HCT116 (cell line): ENCODE measurements around the gene SLC47A1. TPM values are rescaled to one million over a fixed set of nuclear protein-coding genes. Genes with fewer than 3 reads are reported as not detected.

Experiments
- ATAC-seq: fragments of 200-7000 bp; cut with Tn5 transposase; 2 replicates; pipeline ENCODE4 v1.9.1; 2020; ENCODE audit warnings: mild to moderate bottlenecking, moderate library complexity
- BruUV-seq: library from RNA; stranded (reverse); fragments of 400-500 nt; replicated peaks from 2 replicates; lab custom pipeline; 2021; lab: Mats Ljungman, UMichigan
- CTCF ChIA-PET: fragments of 300-600 bp; sonication (Branson Sonifier 250); formaldehyde crosslinking; loops from one replicate; lab custom pipeline; 2021; ENCODE audit warnings: antibody characterized with exemption; lab: Charles Lee
- POLR2A ChIA-PET: fragments of 300-600, 350-600 bp; sonication (Branson Sonifier 250); formaldehyde crosslinking; loops from one replicate; lab custom pipeline; 2021; ENCODE audit warnings: antibody characterized with exemption; lab: Charles Lee
- RAD21 ChIA-PET, 2 experiments: fragments of 300-600 bp; sonication (Branson Sonifier 250); formaldehyde crosslinking; loops; one replicate each; lab custom pipeline; 2023; ENCODE audit warnings: low total read pairs in 2 of 2; ENCODE audit not compliant: uncharacterized antibody in 2 of 2, unreplicated experiment in 2 of 2, low non-redundant PET in 1 of 2; lab: Charles Lee
- DNase-seq: peaks from one replicate; pipeline ENCODE4 v3.0.0-alpha.2; 2010; ENCODE audit warnings: low read depth, low spot score
- H2AFZ ChIP-seq: fragments of 200-600 bp; shearing (Covaris generic), sonication (generic); 2 replicates; pipeline ENCODE4 v1.6.1; 2017; ENCODE audit warnings: low read depth, mixed run types, mixed read lengths, antibody characterized with exemption, low read length; ENCODE audit not compliant: poor library complexity, severe bottlenecking
- H3K27ac ChIP-seq: 2 replicates; pipeline ENCODE4 v1.5.1; 2012; ENCODE audit warnings: low read depth, low read length
- H3K27me3 ChIP-seq: fragments of 200-600 bp; sonication (generic); 2 replicates; pipeline ENCODE4 v1.6.1; 2016; ENCODE audit warnings: mixed run types, low read length, mixed read lengths; ENCODE audit not compliant: insufficient read depth
- H3K36me3 ChIP-seq, 2 experiments: fragments of 200-500 bp in 1 of 2; fragments of 200-600 bp in 1 of 2; sonication (Bioruptor generic) in 1 of 2; sonication (generic) in 1 of 2; 2 replicates each; pipeline versions ENCODE4 v1.5.1 to v1.6.1; 2014 to 2016; ENCODE audit warnings: low read length in 2 of 2, inconsistent platforms in 1 of 2, mixed read lengths in 1 of 2, mixed run types in 1 of 2; ENCODE audit not compliant: insufficient read depth in 2 of 2, control insufficient read depth in 1 of 2
- H3K4me1 ChIP-seq, 2 experiments: fragments of 200-600 bp in 1 of 2; sonication (generic) in 1 of 2; 2 replicates each; pipeline versions ENCODE4 v1.5.1 to v1.6.1; 2012 to 2017; ENCODE audit warnings: low read length in 2 of 2, inconsistent platforms in 1 of 2, mild to moderate bottlenecking in 1 of 2, mixed read lengths in 1 of 2, mixed run types in 1 of 2, moderate library complexity in 1 of 2; ENCODE audit not compliant: insufficient read depth in 2 of 2, control insufficient read depth in 1 of 2
- H3K4me2 ChIP-seq: fragments of 200-600 bp; sonication (generic); 2 replicates; pipeline ENCODE4 v1.6.1; 2017; ENCODE audit warnings: mixed run types, low read length, mixed read lengths
- H3K4me3 ChIP-seq, 2 experiments: fragments of 200-600 bp in 1 of 2; sonication (generic) in 1 of 2; replicated peaks in 1 of 2; 2 replicates each; pipeline ENCODE4 v1.5.1; 2011 to 2016; ENCODE audit warnings: low read length in 2 of 2, control low read depth in 1 of 2, low read depth in 1 of 2, mild to moderate bottlenecking in 1 of 2, mixed read lengths in 1 of 2, mixed run types in 1 of 2
- H3K79me2 ChIP-seq: fragments of 200-600 bp; sonication (generic); 2 replicates; pipeline ENCODE4 v1.6.1; 2017; ENCODE audit warnings: mild to moderate bottlenecking, mixed run types, low read length, moderate library complexity, mixed read lengths; ENCODE audit not compliant: insufficient read depth
- H3K9ac ChIP-seq: fragments of 200-600 bp; sonication (generic); 2 replicates; pipeline ENCODE4 v1.6.1; 2016; ENCODE audit warnings: low read length, mixed read lengths
- H3K9me2 ChIP-seq: fragments of 200-600 bp; sonication (generic), shearing (Covaris generic); 2 replicates; pipeline ENCODE4 v1.6.1; 2017; ENCODE audit warnings: mixed run types, mild to moderate bottlenecking, moderate library complexity; ENCODE audit not compliant: insufficient read depth
- H3K9me3 ChIP-seq, 2 experiments: fragments of 200-500 bp in 1 of 2; fragments of 200-600 bp in 1 of 2; sonication (Bioruptor generic) in 1 of 2; sonication (generic) in 1 of 2; 2 replicates each; pipeline ENCODE4 v1.6.1; 2014 to 2017; ENCODE audit warnings: low read length in 2 of 2, mixed read lengths in 2 of 2, inconsistent platforms in 1 of 2, low read depth in 1 of 2, mild to moderate bottlenecking in 1 of 2, mixed run types in 1 of 2, moderate library complexity in 1 of 2; ENCODE audit not compliant: control insufficient read depth in 1 of 2, insufficient read depth in 1 of 2
- H4K20me1 ChIP-seq: fragments of 200-600 bp; sonication (generic), shearing (Covaris generic); 2 replicates; pipeline ENCODE4 v1.6.1; 2017; ENCODE audit warnings: mixed run types, mild to moderate bottlenecking, moderate library complexity; ENCODE audit not compliant: insufficient read depth
- EGR1 ChIP-seq: IDR thresholded peaks from 2 replicates; pipeline ENCODE4 v1.6.1; 2012; ENCODE audit warnings: low read depth
- ELF1 ChIP-seq: IDR thresholded peaks from 2 replicates; pipeline ENCODE4 v1.6.1; 2012; ENCODE audit warnings: low read depth, borderline replicate concordance
- EZH2 ChIP-seq: fragments of 200-600 bp; sonication (generic); IDR thresholded peaks from 2 replicates; pipeline ENCODE4 v1.6.1; 2017; ENCODE audit warnings: antibody characterized with exemption, mixed run types
- POLR2A ChIP-seq: IDR thresholded peaks from 2 replicates; pipeline ENCODE4 v1.7.0; 2011; ENCODE audit warnings: borderline replicate concordance; ENCODE audit not compliant: insufficient read depth, insufficient read length; ENCODE audit errors: extremely low read depth
- RAD21 ChIP-seq: IDR thresholded peaks from 2 replicates; pipeline ENCODE4 v1.6.1; 2012; ENCODE audit warnings: low read depth, mild to moderate bottlenecking
- SP1 ChIP-seq: IDR thresholded peaks from 2 replicates; pipeline ENCODE4 v1.6.1; 2012; ENCODE audit warnings: low read depth
- SRF ChIP-seq: IDR thresholded peaks from 2 replicates; pipeline ENCODE4 v1.6.1; 2012; ENCODE audit warnings: low read depth
- ZFX ChIP-seq: fragments of 450-650 bp; IDR thresholded peaks from 2 replicates; pipeline ENCODE4 v1.6.1; 2017
- intact Hi-C: fragments of 100-400 bp; cut with micrococcal nuclease; formaldehyde crosslinking; loops from 2 replicates; pipeline ENCODE4 v1.10.0; 2022
- total RNA-seq: library from RNA; stranded (reverse); gene quantifications from one replicate; pipeline ENCODE4 v1.2.1, GENCODE V29; 2021; ENCODE audit not compliant: unreplicated experiment
- TF ChIP-seq, protein P1 (sequence below): IDR thresholded peaks from 2 replicates; pipeline ENCODE4 v1.6.1; 2011; ENCODE audit warnings: mild to moderate bottlenecking, low read length, moderate library complexity; ENCODE audit not compliant: insufficient replicate concordance; ENCODE audit errors: extremely low read depth

Gene SLC47A1
- total RNA-seq, 1 experiment from 2014 or later = 0.17 TPM

DNA sequence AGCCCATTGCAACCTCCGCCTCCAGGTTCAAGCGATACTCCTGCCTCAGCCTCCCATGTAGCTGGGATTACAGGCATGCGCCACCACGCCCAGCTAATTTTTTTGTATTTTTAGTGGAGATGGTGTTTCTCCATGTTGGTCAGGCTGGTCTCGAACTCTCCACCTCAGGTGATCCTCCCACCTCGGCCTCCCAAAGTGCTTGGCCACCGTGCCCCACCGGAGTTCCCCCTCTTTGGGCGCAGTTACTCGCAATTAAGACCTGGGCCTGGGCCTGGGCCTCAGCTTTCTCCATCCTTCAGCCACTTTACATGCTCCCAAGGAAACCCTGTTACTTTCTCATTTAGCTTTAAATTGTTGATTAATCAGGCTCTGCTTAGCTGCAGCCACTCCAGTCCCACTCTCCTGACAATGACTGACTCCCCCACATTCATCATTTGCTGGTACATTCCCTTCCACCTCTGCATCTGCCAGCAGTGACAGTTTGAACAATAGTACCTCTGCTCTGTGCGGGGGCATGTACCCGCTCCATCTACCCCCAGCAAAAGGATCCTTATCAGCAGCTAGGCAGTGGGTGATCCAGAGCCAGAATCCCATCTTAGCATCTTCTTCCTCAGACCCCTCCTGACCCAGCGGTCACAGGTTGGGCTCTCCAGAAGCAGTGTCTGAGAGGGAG, 47.2 kb upstream of the SLC47A1 start:
- Histone ChIP-seq H3K9ac (no peak overlapping the region), H3K27ac (no peak overlapping the region), H4K20me1 (no peaks in the 10 kb centered on the region), H3K27me3 (no peaks in the 10 kb centered on the region), H3K9me2 (no peaks in the 10 kb centered on the region), H3K9me3 (no peaks in the 10 kb centered on the region), H3K4me1 (no peaks in the 10 kb centered on the region), H3K4me2 (no peak overlapping the region), H2AFZ (no peak overlapping the region)
- no peak for DNase-seq
- RAD21 ChIA-PET = no interaction called here
- TF ChIP-seq EZH2 = no peak
- no peak for TF ChIP-seq SRF
- no peak for TF ChIP-seq ZFX
- TF ChIP-seq, protein P1, sequence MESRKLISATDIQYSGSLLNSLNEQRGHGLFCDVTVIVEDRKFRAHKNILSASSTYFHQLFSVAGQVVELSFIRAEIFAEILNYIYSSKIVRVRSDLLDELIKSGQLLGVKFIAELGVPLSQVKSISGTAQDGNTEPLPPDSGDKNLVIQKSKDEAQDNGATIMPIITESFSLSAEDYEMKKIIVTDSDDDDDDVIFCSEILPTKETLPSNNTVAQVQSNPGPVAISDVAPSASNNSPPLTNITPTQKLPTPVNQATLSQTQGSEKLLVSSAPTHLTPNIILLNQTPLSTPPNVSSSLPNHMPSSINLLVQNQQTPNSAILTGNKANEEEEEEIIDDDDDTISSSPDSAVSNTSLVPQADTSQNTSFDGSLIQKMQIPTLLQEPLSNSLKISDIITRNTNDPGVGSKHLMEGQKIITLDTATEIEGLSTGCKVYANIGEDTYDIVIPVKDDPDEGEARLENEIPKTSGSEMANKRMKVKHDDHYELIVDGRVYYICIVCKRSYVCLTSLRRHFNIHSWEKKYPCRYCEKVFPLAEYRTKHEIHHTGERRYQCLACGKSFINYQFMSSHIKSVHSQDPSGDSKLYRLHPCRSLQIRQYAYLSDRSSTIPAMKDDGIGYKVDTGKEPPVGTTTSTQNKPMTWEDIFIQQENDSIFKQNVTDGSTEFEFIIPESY = no peak
- TF ChIP-seq EGR1 = no peak
- TF ChIP-seq RAD21 = no peak
- no peak for TF ChIP-seq POLR2A
- TF ChIP-seq SP1 = no peak
- no peak for TF ChIP-seq ELF1
- TF ChIP-seq, all 23 proteins: peak for 0
- Histone ChIP-seq H3K36me3 (no peaks in the 10 kb centered on the region), H3K79me2 (no peaks in the 10 kb centered on the region), H3K4me3 (no peak overlapping the region)
- ATAC-seq = no peak
- intact Hi-C loops = no loop called here
- ChIA-PET POLR2A (no interaction called here), CTCF (no interaction called here)
- BruUV-seq = no TSS peak
